Measurements from ENCODE around the gene TMEM178B. TPM values are rescaled to one million over a fixed set of nuclear protein-coding genes. Genes with fewer than 3 reads are reported as not detected.
"Not testable (repeated sequence)": the region's sequence is repeated elsewhere in the genome, so short reads cannot be mapped to it uniquely, and the experiment has no call there.

The TMEM178B gene
- total RNA-seq, 2 donors from 2014 or later, result 1.7 to 4.1 TPM

GRCh38 chr7:141079219-141079618, 5.4 kb downstream of the TMEM178B start:
- no peak for TF ChIP-seq CTCF (conservative IDR thresholded peaks at IDR 0.05)
- WGBS, 2 experiments (ENCODE audit: insufficient coverage in 1 of 2, insufficient read length in 1 of 2), result 93 to 95% methylated on average over 8 of the region's 8 CpGs

GRCh38 chr7:141089490-141089889, 15.6 kb downstream of the TMEM178B start:
- H3K27ac ChIP-seq (ENCODE audit: low read depth, low read length); H3K36me3 Mint-ChIP-seq (ENCODE audit: low read depth); H3K4me1 Mint-ChIP-seq; H3K9me3 Mint-ChIP-seq; H3K4me3 ChIP-seq (ENCODE audit: low read length); H3K4me1 ChIP-seq (ENCODE audit: control insufficient read depth, insufficient read depth, low read length); H3K27me3 Mint-ChIP-seq (ENCODE audit: insufficient read depth); H3K27me3 ChIP-seq (ENCODE audit: control insufficient read depth, insufficient read depth, low read length, poor library complexity, severe bottlenecking); DNase-seq; H3K36me3 ChIP-seq (ENCODE audit: control insufficient read depth, insufficient read depth, low read length); H3K9me3 ChIP-seq (ENCODE audit: control insufficient read depth, low read length); H3K27ac Mint-ChIP-seq; H3K9ac ChIP-seq (ENCODE audit: extremely low read depth, low read length, poor library complexity, severe bottlenecking); H3K4me3 Mint-ChIP-seq: not testable (repeated sequence)
- WGBS, 2 experiments (ENCODE audit: insufficient coverage in 1 of 2, insufficient read length in 1 of 2), result 100% methylated on average over 1 of the region's 2 CpGs; no CpG with 5 or more reads in 1 of the 2 experiments

More at GRCh38 chr7:141079219-141079618, 5.4 kb downstream of the TMEM178B start:
- H3K36me3 Mint-ChIP-seq (ENCODE audit: low read depth), result no peaks in the 10 kb centered on the region
- peaks cover 3% of the 10 kb centered on the region for H3K4me1 Mint-ChIP-seq
- no peaks in the 10 kb centered on the region for H3K36me3 ChIP-seq (ENCODE audit: control insufficient read depth, insufficient read depth, low read length)
- H3K9me3 Mint-ChIP-seq, result no peaks in the 10 kb centered on the region
- H3K4me1 ChIP-seq (ENCODE audit: control insufficient read depth, insufficient read depth, low read length), result peaks cover 4% of the 10 kb centered on the region
- DNase-seq, result no peak
- H3K27ac ChIP-seq (ENCODE audit: low read depth, low read length), result no peak overlapping the region
- no peaks in the 10 kb centered on the region for H3K9me3 ChIP-seq (ENCODE audit: control insufficient read depth, low read length)
- H3K27me3 ChIP-seq (ENCODE audit: control insufficient read depth, insufficient read depth, low read length, poor library complexity, severe bottlenecking), result peaks cover 26% of the 10 kb centered on the region
- no peak overlapping the region for H3K4me3 Mint-ChIP-seq
- H3K27me3 Mint-ChIP-seq (ENCODE audit: insufficient read depth), result no peaks in the 10 kb centered on the region
- no peak overlapping the region for H3K9ac ChIP-seq (ENCODE audit: extremely low read depth, low read length, poor library complexity, severe bottlenecking)
- H3K4me3 ChIP-seq (ENCODE audit: low read length), result no peak overlapping the region
- H3K27ac Mint-ChIP-seq, result no peak overlapping the region

- no peaks in the 10 kb centered on the region for H3K27me3 ChIP-seq (ENCODE audit: control insufficient read depth, insufficient read depth, low read length, poor library complexity, severe bottlenecking)
- H3K36me3 Mint-ChIP-seq (ENCODE audit: low read depth), result no peaks in the 10 kb centered on the region
- H3K4me3 ChIP-seq (ENCODE audit: low read length), result no peak overlapping the region
- no peak overlapping the region for H3K27ac Mint-ChIP-seq
- no peaks in the 10 kb centered on the region for H3K4me1 Mint-ChIP-seq
- no peaks in the 10 kb centered on the region for H3K9me3 ChIP-seq (ENCODE audit: control insufficient read depth, low read length)
- WGBS, 2 experiments (ENCODE audit: insufficient coverage in 1 of 2, insufficient read length in 1 of 2), result 56 to 80% methylated on average over 1 to 3 of the region's 3 CpGs
- no peaks in the 10 kb centered on the region for H3K4me1 ChIP-seq (ENCODE audit: control insufficient read depth, insufficient read depth, low read length)
- H3K4me3 Mint-ChIP-seq, result no peak overlapping the region
- H3K9me3 Mint-ChIP-seq, result no peaks in the 10 kb centered on the region
- no peak overlapping the region for H3K27ac ChIP-seq (ENCODE audit: low read depth, low read length)
- H3K9ac ChIP-seq (ENCODE audit: extremely low read depth, low read length, poor library complexity, severe bottlenecking), result no peak overlapping the region
- TF ChIP-seq CTCF (conservative IDR thresholded peaks at IDR 0.05), result no peak
- no peak for DNase-seq
- no peaks in the 10 kb centered on the region for H3K27me3 Mint-ChIP-seq (ENCODE audit: insufficient read depth)
- no peaks in the 10 kb centered on the region for H3K36me3 ChIP-seq (ENCODE audit: control insufficient read depth, insufficient read depth, low read length)
Measured at GRCh38 chr7:141094336-141095070, 20.6 kb downstream of the TMEM178B start.
